Fibroblast of lung (primary cell): ENCODE results near the gene ZNF445.

Experiments
- CTCF ChIP-seq, 2 donors: IDR thresholded peaks in 1 of 2; conservative IDR thresholded peaks in 1 of 2; 1 replicate in 1 of 2; 2 replicates in 1 of 2; pipeline ENCODE4 v1.5.1; 2011 to 2012; ENCODE audit warnings: low read length in 2 of 2, control low read depth in 1 of 2, inconsistent platforms in 1 of 2, low read depth in 1 of 2, mild to moderate bottlenecking in 1 of 2
- EZH2 ChIP-seq: IDR thresholded peaks from 2 replicates; pipeline ENCODE4 v1.5.1; 2012; ENCODE audit warnings: low read length, control low read depth, mild to moderate bottlenecking; ENCODE audit errors: missing control alignments

GRCh38 chr3:44509393-44509921 is 32.0 kb upstream of the ZNF445 start:
- TF ChIP-seq CTCF (conservative IDR thresholded peaks at IDR 0.05 in 1 of 2, IDR thresholded peaks at IDR 0.05 in 1 of 2; ENCODE audit: low read depth in 1 of 2, low read length in 2 of 2) (no peak), EZH2 (no peak)
